HEK293 (cell line): ENCODE data around the gene NSFL1C.

Experiments used
- BCL11B ChIP-seq: fragments of 450-650 bp; formaldehyde crosslinking; IDR thresholded peaks from 2 replicates; pipeline ENCODE4 v1.5.1; 2016; ENCODE audit warnings: low read depth, missing biosample characterization, missing genetic modification characterization
- ELK4 ChIP-seq: IDR thresholded peaks from 2 replicates; pipeline ENCODE4 v1.6.1; 2011; ENCODE audit warnings: mild to moderate bottlenecking, low read depth, low read length, borderline replicate concordance
- KLF16 ChIP-seq: fragments of 450-650 bp; formaldehyde crosslinking; IDR thresholded peaks from 2 replicates; pipeline ENCODE4 v1.5.1; 2017; ENCODE audit warnings: missing biosample characterization, missing genetic modification characterization
- OSR2 ChIP-seq: fragments of 450-650 bp; formaldehyde crosslinking; IDR thresholded peaks from 2 replicates; pipeline ENCODE4 v1.5.1; 2016; ENCODE audit warnings: missing biosample characterization, missing genetic modification characterization
- PRDM1 ChIP-seq: fragments of 450-650 bp; formaldehyde crosslinking; IDR thresholded peaks from 2 replicates; pipeline ENCODE4; 2016; ENCODE audit warnings: missing biosample characterization, missing genetic modification characterization
- SCRT2 ChIP-seq: fragments of 450-650 bp; formaldehyde crosslinking; IDR thresholded peaks from 2 replicates; pipeline ENCODE4 v1.5.1; 2016; ENCODE audit warnings: missing biosample characterization, missing genetic modification characterization
- TCF7L2 ChIP-seq: IDR thresholded peaks from 2 replicates; pipeline ENCODE4 v1.6.1; 2011; ENCODE audit warnings: low read depth, mild to moderate bottlenecking, inconsistent platforms, low read length, moderate library complexity, borderline replicate concordance
- ZBTB11 ChIP-seq: fragments of 450-650 bp; formaldehyde crosslinking; conservative IDR thresholded peaks from 2 replicates; pipeline ENCODE4 v1.5.1; 2016; ENCODE audit warnings: low read depth, missing biosample characterization, missing genetic modification characterization
- ZBTB17 ChIP-seq: fragments of 450-650 bp; formaldehyde crosslinking; IDR thresholded peaks from 2 replicates; pipeline ENCODE4 v1.5.1; 2016; ENCODE audit warnings: missing biosample characterization, missing genetic modification characterization
- ZBTB44 ChIP-seq: fragments of 450-650 bp; IDR thresholded peaks from 2 replicates; pipeline ENCODE4 v1.5.1; 2018; ENCODE audit warnings: missing biosample characterization, mild to moderate bottlenecking, missing genetic modification characterization
- ZBTB7A ChIP-seq: fragments of 450-650 bp; formaldehyde crosslinking; IDR thresholded peaks from 2 replicates; pipeline ENCODE4 v1.5.1; 2016; ENCODE audit warnings: low read depth, missing biosample characterization, missing genetic modification characterization
- ZNF10 ChIP-seq: fragments of 450-650 bp; formaldehyde crosslinking; IDR thresholded peaks from 2 replicates; pipeline ENCODE4 v1.5.1; 2017; ENCODE audit warnings: missing biosample characterization, missing genetic modification characterization
- ZNF121 ChIP-seq: fragments of 450-650 bp; formaldehyde crosslinking; IDR thresholded peaks from 2 replicates; pipeline ENCODE4 v1.5.1; 2016; ENCODE audit warnings: missing biosample characterization, missing genetic modification characterization
- ZNF133 ChIP-seq: fragments of 450-650 bp; formaldehyde crosslinking; IDR thresholded peaks from 2 replicates; pipeline ENCODE4 v1.5.1; 2016; ENCODE audit warnings: missing biosample characterization, missing genetic modification characterization
- ZNF148 ChIP-seq: fragments of 450-650 bp; formaldehyde crosslinking; IDR thresholded peaks from 2 replicates; pipeline ENCODE4 v1.5.0; 2017; ENCODE audit warnings: missing biosample characterization, missing genetic modification characterization, borderline replicate concordance
- ZNF18 ChIP-seq: fragments of 450-650 bp; formaldehyde crosslinking; IDR thresholded peaks from 2 replicates; pipeline ENCODE4 v1.5.1; 2016; ENCODE audit warnings: missing biosample characterization, missing genetic modification characterization
- ZNF202 ChIP-seq: fragments of 450-650 bp; formaldehyde crosslinking; IDR thresholded peaks from 2 replicates; pipeline ENCODE4 v1.5.1; 2016; ENCODE audit warnings: missing biosample characterization, missing genetic modification characterization, borderline replicate concordance
- ZNF26 ChIP-seq: fragments of 450-650 bp; formaldehyde crosslinking; IDR thresholded peaks from 2 replicates; pipeline ENCODE4 v1.5.1; 2016; ENCODE audit warnings: missing biosample characterization, missing genetic modification characterization
- ZNF423 ChIP-seq: fragments of 450-650 bp; formaldehyde crosslinking; IDR thresholded peaks from 2 replicates; pipeline ENCODE4 v1.5.1; 2016; ENCODE audit warnings: missing biosample characterization, missing genetic modification characterization
- ZNF510 ChIP-seq: fragments of 450-650 bp; formaldehyde crosslinking; IDR thresholded peaks from 2 replicates; pipeline ENCODE4 v1.5.1; 2018; ENCODE audit warnings: mild to moderate bottlenecking, missing genetic modification characterization, missing biosample characterization; ENCODE audit not compliant: insufficient replicate concordance
- ZNF639 ChIP-seq: fragments of 450-650 bp; formaldehyde crosslinking; IDR thresholded peaks from 2 replicates; pipeline ENCODE4 v1.5.1; 2016; ENCODE audit warnings: missing biosample characterization, missing genetic modification characterization
- ZNF707 ChIP-seq: fragments of 450-650 bp; formaldehyde crosslinking; IDR thresholded peaks from 2 replicates; pipeline ENCODE4 v1.5.1; 2016; ENCODE audit warnings: missing biosample characterization, missing genetic modification characterization
- ZSCAN18 ChIP-seq: fragments of 450-650 bp; formaldehyde crosslinking; IDR thresholded peaks from 2 replicates; pipeline ENCODE4 v1.5.1; 2016; ENCODE audit warnings: missing biosample characterization, missing genetic modification characterization

NSFL1C gene

GRCh38 chr20:1466211-1467081 is at the start of gene NSFL1C (continued):
- TF ChIP-seq ZBTB44 (peak; percentile 74), ZNF26 (tag by site-specific recombination) (no peak), ZNF133 (tag by site-specific recombination) (no peak), ZNF10 (tag by site-specific recombination) (no peak), ZNF121 (tag by site-specific recombination) (0 out of 2 replicates have a peak, but pooled peaks have one; percentile 31), ZNF202 (tag by site-specific recombination) (no peak), ELK4 (no peak), ZNF148 (peak; percentile 82; the same call in 1 of the 2 replicates), ZNF707 (tag by site-specific recombination) (no peak), SCRT2 (tag by site-specific recombination) (no peak; the same call in 1 of the 2 replicates), KLF16 (tag by site-specific recombination) (no peak; the same call in none of the 2 replicates), ZBTB17 (tag by site-specific recombination) (peak; percentile 40; the same call in 1 of the 2 replicates), ZNF510 (tag by site-specific recombination) (no peak), ZBTB11 (tag by site-specific recombination) (peak; percentile 99), ZSCAN18 (peak; percentile 75), PRDM1 (no peak), ZNF423 (tag by site-specific recombination) (no peak), ZNF639 (no peak), TCF7L2 (no peak), BCL11B (tag by site-specific recombination) (no peak), ZNF18 (tag by site-specific recombination) (no peak), ZBTB7A (tag by site-specific recombination) (no peak; the same call in 1 of the 2 replicates), OSR2 (peak; percentile 36; the same call in 1 of the 2 replicates)
